ENCODE measurements around the gene NOX3. TPM values are rescaled to one million over a fixed set of nuclear protein-coding genes. Genes with fewer than 3 reads are reported as not detected.
"Not testable (repeated sequence)": the region's sequence is repeated elsewhere in the genome, so short reads cannot be mapped to it uniquely, and the experiment has no call there.

Gene NOX3
- total RNA-seq, 2 experiments from 2014 or later = not detected

- H3K27me3 Mint-ChIP-seq = peaks cover 12% of the 10 kb centered on the region
- no peak for DNase-seq
- CTCF ChIA-PET = no interaction called here
- no peaks in the 10 kb centered on the region for H3K4me1 Mint-ChIP-seq
- no peaks in the 10 kb centered on the region for H3K9me3 Mint-ChIP-seq (ENCODE audit: low read depth)
- ATAC-seq = no peak
- no peak overlapping the region for H3K4me3 Mint-ChIP-seq
- H3K36me3 Mint-ChIP-seq = no peaks in the 10 kb centered on the region
- no peak overlapping the region for H3K27ac Mint-ChIP-seq
These were observed 81.0 kb downstream of the NOX3 start for GRCh38 chr6:155374681-155375080.

- H3K9me3 Mint-ChIP-seq (ENCODE audit: low read depth) = no peaks in the 10 kb centered on the region
- DNase-seq = no peak
- H3K36me3 Mint-ChIP-seq = no peaks in the 10 kb centered on the region
- no peak for ATAC-seq
- no peak overlapping the region for H3K27ac Mint-ChIP-seq
- no peaks in the 10 kb centered on the region for H3K4me1 Mint-ChIP-seq
- H3K4me3 Mint-ChIP-seq = no peak overlapping the region
- H3K27me3 Mint-ChIP-seq = peaks cover 12% of the 10 kb centered on the region
- CTCF ChIA-PET = no interaction called here
These were observed 82.4 kb downstream of the NOX3 start for GRCh38 chr6:155373276-155373675.

- Mint-ChIP-seq H3K4me3 (no peak overlapping the region), H3K27ac (no peak overlapping the region), H3K36me3 (no peaks in the 10 kb centered on the region), H3K9me3 (ENCODE audit: low read depth) (no peaks in the 10 kb centered on the region), H3K4me1 (no peaks in the 10 kb centered on the region), H3K27me3 (peaks cover 12% of the 10 kb centered on the region)
- CTCF ChIA-PET = no interaction called here
- no peak for DNase-seq
- no peak for ATAC-seq
These were observed 83.4 kb downstream of the NOX3 start for GRCh38 chr6:155372256-155372655.

- no peaks in the 10 kb centered on the region for H3K4me1 Mint-ChIP-seq
- no peaks in the 10 kb centered on the region for H3K36me3 Mint-ChIP-seq
- no peak overlapping the region for H3K4me3 Mint-ChIP-seq
- H3K27me3 Mint-ChIP-seq = peaks cover 14% of the 10 kb centered on the region
- DNase-seq (no peak), ATAC-seq (no peak)
- H3K9me3 Mint-ChIP-seq (ENCODE audit: low read depth) = no peaks in the 10 kb centered on the region
- CTCF ChIA-PET = interaction anchor here (0.7 kb wide), 1 partner anchor 1570 kb away, joined by 3 read pairs; no protein-coding TSS in a partner anchor
- no peak overlapping the region for H3K27ac Mint-ChIP-seq
These were observed 84.4 kb downstream of the NOX3 start for GRCh38 chr6:155371230-155371629.

- H3K27me3 Mint-ChIP-seq = peaks cover 6% of the 10 kb centered on the region
- H3K27ac Mint-ChIP-seq = no peak overlapping the region
- CTCF ChIA-PET = no interaction called here
- no peaks in the 10 kb centered on the region for H3K9me3 Mint-ChIP-seq (ENCODE audit: low read depth)
- no peak overlapping the region for H3K4me3 Mint-ChIP-seq
- H3K36me3 Mint-ChIP-seq = no peaks in the 10 kb centered on the region
- no peaks in the 10 kb centered on the region for H3K4me1 Mint-ChIP-seq
- DNase-seq (no peak), ATAC-seq (no peak)
These were observed 89.3 kb downstream of the NOX3 start for GRCh38 chr6:155366325-155366724.

GRCh38 chr6:155364844-155365437, 90.7 kb downstream of the NOX3 start:
- no peak overlapping the region for H3K27ac Mint-ChIP-seq
- peaks cover 12% of the 10 kb centered on the region for H3K27me3 Mint-ChIP-seq
- no peaks in the 10 kb centered on the region for H3K4me1 Mint-ChIP-seq
- ATAC-seq (no peak), DNase-seq (no peak)
- CTCF ChIA-PET = no interaction called here
- no peak overlapping the region for H3K4me3 Mint-ChIP-seq
- H3K9me3 Mint-ChIP-seq (ENCODE audit: low read depth) = no peaks in the 10 kb centered on the region
- H3K36me3 Mint-ChIP-seq = no peaks in the 10 kb centered on the region

GRCh38 chr6:155364021-155364420, 91.6 kb downstream of the NOX3 start:
- CTCF ChIA-PET; H3K4me1 Mint-ChIP-seq; H3K36me3 Mint-ChIP-seq; DNase-seq; H3K4me3 Mint-ChIP-seq; ATAC-seq; H3K9me3 Mint-ChIP-seq (ENCODE audit: low read depth); H3K27ac Mint-ChIP-seq: not testable (repeated sequence)
- peaks cover 20% of the 10 kb centered on the region for H3K27me3 Mint-ChIP-seq

GRCh38 chr6:155362968-155363632, 92.5 kb downstream of the NOX3 start:
- ATAC-seq; H3K27ac Mint-ChIP-seq; H3K36me3 Mint-ChIP-seq; DNase-seq; H3K4me1 Mint-ChIP-seq; H3K9me3 Mint-ChIP-seq (ENCODE audit: low read depth); CTCF ChIA-PET; H3K4me3 Mint-ChIP-seq: not testable (repeated sequence)
- H3K27me3 Mint-ChIP-seq = peaks cover 27% of the 10 kb centered on the region

- Mint-ChIP-seq H3K4me1 (no peaks in the 10 kb centered on the region), H3K4me3 (no peak overlapping the region), H3K27me3 (peaks cover 19% of the 10 kb centered on the region), H3K27ac (no peak overlapping the region), H3K36me3 (peaks cover 4% of the 10 kb centered on the region), H3K9me3 (ENCODE audit: low read depth) (peaks cover 7% of the 10 kb centered on the region)
- DNase-seq (no peak), ATAC-seq (no peak)
- CTCF ChIA-PET = no interaction called here
These were observed 101.5 kb downstream of the NOX3 start for GRCh38 chr6:155354167-155354566.

GRCh38 chr6:155352811-155353210, 102.8 kb downstream of the NOX3 start:
- CTCF ChIA-PET = no interaction called here
- Mint-ChIP-seq H3K4me3 (no peak overlapping the region), H3K4me1 (no peaks in the 10 kb centered on the region), H3K27ac (no peak overlapping the region), H3K27me3 (peaks cover 11% of the 10 kb centered on the region), H3K9me3 (ENCODE audit: low read depth) (peaks cover 7% of the 10 kb centered on the region), H3K36me3 (peaks cover 4% of the 10 kb centered on the region)
- no peak for ATAC-seq
- DNase-seq = no peak

GRCh38 chr6:155352130-155352420, 103.6 kb downstream of the NOX3 start:
- H3K4me1 Mint-ChIP-seq = no peaks in the 10 kb centered on the region
- no peak for ATAC-seq
- H3K27me3 Mint-ChIP-seq = peaks cover 8% of the 10 kb centered on the region
- peaks cover 4% of the 10 kb centered on the region for H3K36me3 Mint-ChIP-seq
- CTCF ChIA-PET = no interaction called here
- H3K27ac Mint-ChIP-seq = no peak overlapping the region
- no peak for DNase-seq
- no peak overlapping the region for H3K4me3 Mint-ChIP-seq
- peaks cover 7% of the 10 kb centered on the region for H3K9me3 Mint-ChIP-seq (ENCODE audit: low read depth)

- Mint-ChIP-seq H3K27ac (no peak overlapping the region), H3K9me3 (ENCODE audit: low read depth) (peaks cover 7% of the 10 kb centered on the region), H3K36me3 (peaks cover 4% of the 10 kb centered on the region), H3K27me3 (peaks cover 8% of the 10 kb centered on the region), H3K4me3 (no peak overlapping the region), H3K4me1 (no peaks in the 10 kb centered on the region)
- CTCF ChIA-PET = no interaction called here
- DNase-seq (no peak), ATAC-seq (no peak)
These were observed 104.1 kb downstream of the NOX3 start for GRCh38 chr6:155351273-155352129.

- no peaks in the 10 kb centered on the region for H3K4me1 Mint-ChIP-seq
- H3K27ac Mint-ChIP-seq = no peak overlapping the region
- peaks cover 10% of the 10 kb centered on the region for H3K27me3 Mint-ChIP-seq
- H3K9me3 Mint-ChIP-seq (ENCODE audit: low read depth) = peaks cover 7% of the 10 kb centered on the region
- no peak overlapping the region for H3K4me3 Mint-ChIP-seq
- peaks cover 4% of the 10 kb centered on the region for H3K36me3 Mint-ChIP-seq
- CTCF ChIA-PET = interaction anchor here (1.1 kb wide), 1 partner anchor 22 kb away, joined by 3 read pairs; no protein-coding TSS in a partner anchor
- DNase-seq (no peak), ATAC-seq (no peak)
These were observed 105.7 kb downstream of the NOX3 start for GRCh38 chr6:155349956-155350355.

- Mint-ChIP-seq H3K9me3 (ENCODE audit: low read depth) (peaks cover 2% of the 10 kb centered on the region), H3K36me3 (peaks cover under 1% of the 10 kb centered on the region), H3K4me3 (no peak overlapping the region), H3K27ac (no peak overlapping the region), H3K4me1 (no peaks in the 10 kb centered on the region), H3K27me3 (peaks cover 7% of the 10 kb centered on the region)
- ATAC-seq = no peak
- CTCF ChIA-PET = interaction anchor here (1.1 kb wide), 1 partner anchor 21 kb away, joined by 3 read pairs; no protein-coding TSS in a partner anchor
- no peak for DNase-seq
These were observed 106.5 kb downstream of the NOX3 start for GRCh38 chr6:155349129-155349528.

All from activated CD8-positive, alpha-beta memory T cell treated with anti-CD3 and anti-CD28 coated beads, Interleukin-2, amount 10 ng/mL, durations not matched to agents 7 days and 5 days (primary cell).